Left lung (tissue), 10 donors: ENCODE results near the gene EVI5L. TPM values are rescaled to one million over a fixed set of nuclear protein-coding genes. Genes with fewer than 3 reads are reported as not detected.

Source experiments
- ATAC-seq: fragments of 200-7000 bp; cut with Tn5 transposase; one replicate; pipeline ENCODE4 v1.9.1; 2020; ENCODE audit warnings: moderate library complexity
- DNase-seq, 4 donors: peaks; one replicate each; pipeline ENCODE4 v3.0.0-alpha.2; 2013 to 2020
- H3K27ac ChIP-seq, 2 donors: fragments of 200-600 bp; sonication (generic) in 1 of 2; one replicate each; pipeline versions ENCODE4 v1.5.0 to v1.8.0; 2020 to 2021
- H3K27me3 ChIP-seq, 2 donors: fragments of 200-600 bp; sonication (generic) in 1 of 2; one replicate each; pipeline versions ENCODE4 v1.5.0 to v1.8.0; 2020 to 2021
- H3K36me3 ChIP-seq, 2 donors: fragments of 200-600 bp; sonication (generic) in 1 of 2; one replicate each; pipeline versions ENCODE4 v1.5.0 to v1.8.0; 2020 to 2021
- H3K4me1 ChIP-seq, 2 donors: fragments of 200-600 bp; one replicate each; pipeline ENCODE4 v1.8.0; 2021
- H3K4me3 ChIP-seq, 2 donors: fragments of 200-600 bp; sonication (generic) in 1 of 2; one replicate each; pipeline versions ENCODE4 v1.5.0 to v1.8.0; 2020 to 2021; ENCODE audit warnings: mild to moderate bottlenecking in 1 of 2
- H3K9me3 ChIP-seq, 2 donors: fragments of 200-600 bp; sonication (generic) in 1 of 2; one replicate each; pipeline versions ENCODE4 v1.5.0 to v1.8.0; 2020 to 2021
- CTCF ChIP-seq, 2 donors: fragments of 200-600 bp; sonication (generic) in 1 of 2; IDR thresholded peaks; one replicate each; pipeline versions ENCODE4 v1.5.0 to v1.8.0; 2021; ENCODE audit warnings: antibody characterized with exemption in 2 of 2
- intact Hi-C, 2 donors: fragments of 100-400 bp; cut with DNase I; formaldehyde crosslinking; loops; one replicate each; pipeline versions ENCODE4 v1.11.2 to v1.14.2; 2022
- polyA plus RNA-seq, 6 donors: library from polyadenylated mRNA; unstranded; fragments of 120-200 nt; gene quantifications; one replicate each; pipeline ENCODE4 v1.2.1, GENCODE V29; 2013; ENCODE audit not compliant: insufficient read length in 6 of 6
- total RNA-seq, 2 donors: library from RNA; stranded (reverse); fragmentation: NEBNext Ultra II Directional; extraction: Animal tissue kit (Norgen Biotek cat#: 25700); gene quantifications; one replicate each; pipeline ENCODE4 v1.2.1, GENCODE V29; 2021
- donor health status: DM: no; HTN: yes; CAD: no.
- donor health status: DM: no; HTN: no; CAD: no.

EVI5L gene
- total and polyA plus RNA-seq, 8 donors, result 11.3 to 18.1 (median 14.8) TPM

GRCh38 chr19:7898967-7899366 lies 68.9 kb downstream of the EVI5L start:
- ATAC-seq, result no peak
- Histone ChIP-seq H3K4me3 (no peak overlapping the region), H3K27ac (no peak overlapping the region), H3K4me1 (peaks cover 6 to 14% of the 10 kb centered on the region in 2 donors), H3K36me3 (no peaks in the 10 kb centered on the region), H3K9me3 (no peaks in the 10 kb centered on the region), H3K27me3 (peaks cover 0 to 23% of the 10 kb centered on the region in 2 donors)
- intact Hi-C loops, result no loop called here
- DNase-seq, result no peak
- no peak for TF ChIP-seq CTCF (IDR thresholded peaks at IDR 0.05)

- intact Hi-C loops, result no loop called here
Observed at GRCh38 chr19:7899751-7900378, 69.8 kb downstream of the EVI5L start.

GRCh38 chr19:7900401-7900870 lies 70.4 kb downstream of the EVI5L start:
- TF ChIP-seq CTCF (IDR thresholded peaks at IDR 0.05), result no peak
- Histone ChIP-seq H3K27me3 (peaks cover 0 to 8% of the 10 kb centered on the region in 2 donors), H3K9me3 (no peaks in the 10 kb centered on the region), H3K36me3 (peaks cover 0 to 2% of the 10 kb centered on the region in 2 donors), H3K4me1 (peaks cover 16 to 28% of the 10 kb centered on the region in 2 donors), H3K4me3 (no peak overlapping the region), H3K27ac (no peak overlapping the region)
- intact Hi-C loops, result no loop called here
- DNase-seq (peak in 1 of 4 donors; percentile 61), ATAC-seq (no peak)

More at GRCh38 chr19:7899751-7900378, 69.8 kb downstream of the EVI5L start:
- TF ChIP-seq CTCF (IDR thresholded peaks at IDR 0.05), result no peak
- no peak overlapping the region for H3K4me3 ChIP-seq
- H3K9me3 ChIP-seq, result no peaks in the 10 kb centered on the region
- H3K4me1 ChIP-seq, result peaks cover 11 to 22% of the 10 kb centered on the region in 2 donors
- peaks cover 0 to 14% of the 10 kb centered on the region in 2 donors for H3K27me3 ChIP-seq
- H3K36me3 ChIP-seq, result no peaks in the 10 kb centered on the region
- DNase-seq (peak in 1 of 4 donors; percentile 71), ATAC-seq (no peak)
- no peak overlapping the region for H3K27ac ChIP-seq

- intact Hi-C loops, result no loop called here
- Histone ChIP-seq H3K4me3 (no peak overlapping the region), H3K9me3 (no peaks in the 10 kb centered on the region), H3K27ac (no peak overlapping the region), H3K27me3 (peaks cover 0 to 5% of the 10 kb centered on the region in 2 donors), H3K4me1 (peaks cover 17 to 33% of the 10 kb centered on the region in 2 donors), H3K36me3 (peaks cover 0 to 7% of the 10 kb centered on the region in 2 donors)
- ATAC-seq (no peak), DNase-seq (no peak)
- no peak for TF ChIP-seq CTCF (IDR thresholded peaks at IDR 0.05)
Observed at GRCh38 chr19:7900931-7901330, 70.9 kb downstream of the EVI5L start.

GRCh38 chr19:7901337-7901736 lies 71.3 kb downstream of the EVI5L start:
- no peaks in the 10 kb centered on the region for H3K9me3 ChIP-seq
- peaks cover 17 to 36% of the 10 kb centered on the region in 2 donors for H3K4me1 ChIP-seq
- ATAC-seq, result no peak
- no peak overlapping the region for H3K27ac ChIP-seq
- no peak for DNase-seq
- no peak for TF ChIP-seq CTCF (IDR thresholded peaks at IDR 0.05)
- peaks cover 0 to 5% of the 10 kb centered on the region in 2 donors for H3K27me3 ChIP-seq
- peaks cover 0 to 11% of the 10 kb centered on the region in 2 donors for H3K36me3 ChIP-seq
- no peak overlapping the region for H3K4me3 ChIP-seq
- intact Hi-C loops, result no loop called here
